Measurements from ENCODE around the gene SNRPA.
"Not testable (repeated sequence)": the region's sequence is repeated elsewhere in the genome, so short reads cannot be mapped to it uniquely, and the experiment has no call there.

SNRPA gene

GRCh38 chr19:40763526-40763925 lies 12.5 kb downstream of the SNRPA start:
- Histone ChIP-seq H3K36me3 (ENCODE audit: insufficient read depth, low read length) (peaks cover 10% of the 10 kb centered on the region; the same call in 1 of the 2 replicates), H3K79me2 (ENCODE audit: control insufficient read depth, insufficient read depth, low read length, unreplicated experiment) (no peaks in the 10 kb centered on the region), H2AFZ (ENCODE audit: low read length, unreplicated experiment) (no peak overlapping the region), H3K4me3 (ENCODE audit: low read depth, low read length) (no peak overlapping the region), H3K4me1 (ENCODE audit: control insufficient read depth, insufficient read depth, low read length, unreplicated experiment) (no peaks in the 10 kb centered on the region), H3K27me3 (ENCODE audit: insufficient read depth, low read length) (no peaks in the 10 kb centered on the region), H3K27ac (ENCODE audit: low read depth, low read length) (no peak overlapping the region)

GRCh38 chr19:40763963-40764362 lies 13.0 kb downstream of the SNRPA start:
- no peaks in the 10 kb centered on the region for H3K4me1 ChIP-seq (ENCODE audit: control insufficient read depth, insufficient read depth, low read length, unreplicated experiment)
- no peak overlapping the region for H3K27ac ChIP-seq (ENCODE audit: low read depth, low read length)
- no peaks in the 10 kb centered on the region for H3K79me2 ChIP-seq (ENCODE audit: control insufficient read depth, insufficient read depth, low read length, unreplicated experiment)
- H3K4me3 ChIP-seq (ENCODE audit: low read depth, low read length): no peak overlapping the region
- H3K27me3 ChIP-seq (ENCODE audit: insufficient read depth, low read length): no peaks in the 10 kb centered on the region
- no peak overlapping the region for H2AFZ ChIP-seq (ENCODE audit: low read length, unreplicated experiment)
- peaks cover 10% of the 10 kb centered on the region; the same call in 1 of the 2 replicates for H3K36me3 ChIP-seq (ENCODE audit: insufficient read depth, low read length)

GRCh38 chr19:40766385-40766784 lies 15.4 kb downstream of the SNRPA start:
- not testable (repeated sequence) for H2AFZ ChIP-seq (ENCODE audit: low read length, unreplicated experiment); H3K27me3 ChIP-seq (ENCODE audit: insufficient read depth, low read length); H3K27ac ChIP-seq (ENCODE audit: low read depth, low read length); H3K4me3 ChIP-seq (ENCODE audit: low read depth, low read length); H3K4me1 ChIP-seq (ENCODE audit: control insufficient read depth, insufficient read depth, low read length, unreplicated experiment); H3K79me2 ChIP-seq (ENCODE audit: control insufficient read depth, insufficient read depth, low read length, unreplicated experiment); H3K36me3 ChIP-seq (ENCODE audit: insufficient read depth, low read length)

- Histone ChIP-seq H3K27me3 (ENCODE audit: insufficient read depth, low read length) (no peaks in the 10 kb centered on the region), H3K4me3 (ENCODE audit: low read depth, low read length) (no peak overlapping the region), H2AFZ (ENCODE audit: low read length, unreplicated experiment) (no peak overlapping the region), H3K27ac (ENCODE audit: low read depth, low read length) (no peak overlapping the region), H3K4me1 (ENCODE audit: control insufficient read depth, insufficient read depth, low read length, unreplicated experiment) (no peaks in the 10 kb centered on the region), H3K36me3 (ENCODE audit: insufficient read depth, low read length) (0 out of 2 replicates have a peak, but pooled peaks cover 1% of the 10 kb centered on the region), H3K79me2 (ENCODE audit: control insufficient read depth, insufficient read depth, low read length, unreplicated experiment) (no peaks in the 10 kb centered on the region)
These were observed 17.9 kb downstream of the SNRPA start for GRCh38 chr19:40768869-40769268.

- H2AFZ ChIP-seq (ENCODE audit: low read length, unreplicated experiment); H3K4me3 ChIP-seq (ENCODE audit: low read depth, low read length); H3K79me2 ChIP-seq (ENCODE audit: control insufficient read depth, insufficient read depth, low read length, unreplicated experiment); H3K27me3 ChIP-seq (ENCODE audit: insufficient read depth, low read length); H3K36me3 ChIP-seq (ENCODE audit: insufficient read depth, low read length); H3K27ac ChIP-seq (ENCODE audit: low read depth, low read length); H3K4me1 ChIP-seq (ENCODE audit: control insufficient read depth, insufficient read depth, low read length, unreplicated experiment): not testable (repeated sequence)
These were observed 20.3 kb downstream of the SNRPA start for GRCh38 chr19:40771101-40771862.

- no peak within 1 kb of the TSS for H3K4me3 ChIP-seq (ENCODE audit: low read depth, low read length)
- H2AFZ ChIP-seq (ENCODE audit: low read length, unreplicated experiment): no peak within 1 kb of the TSS
- no peaks in the 10 kb centered on the region for H3K27me3 ChIP-seq (ENCODE audit: insufficient read depth, low read length)
- no peaks in the 10 kb centered on the region for H3K79me2 ChIP-seq (ENCODE audit: control insufficient read depth, insufficient read depth, low read length, unreplicated experiment)
- peaks cover 7% of the 10 kb centered on the region for H3K4me1 ChIP-seq (ENCODE audit: control insufficient read depth, insufficient read depth, low read length, unreplicated experiment)
- H3K27ac ChIP-seq (ENCODE audit: low read depth, low read length): no peak within 1 kb of the TSS
- H3K36me3 ChIP-seq (ENCODE audit: insufficient read depth, low read length): no peaks in the 10 kb centered on the region
These were observed 24.1 kb downstream of the SNRPA start, which contains the start of gene MIA for GRCh38 chr19:40774916-40775631. Gene MIA, plus strand, starts transcription at chr19:40775521. Its CDS starts 22 bp downstream, at chr19:40775543.

GRCh38 chr19:40775632-40776022 lies 24.6 kb downstream of the SNRPA start:
- H2AFZ ChIP-seq (ENCODE audit: low read length, unreplicated experiment): no peak overlapping the region
- no peak overlapping the region for H3K4me3 ChIP-seq (ENCODE audit: low read depth, low read length)
- no peaks in the 10 kb centered on the region for H3K27me3 ChIP-seq (ENCODE audit: insufficient read depth, low read length)
- H3K4me1 ChIP-seq (ENCODE audit: control insufficient read depth, insufficient read depth, low read length, unreplicated experiment): peaks cover 7% of the 10 kb centered on the region
- H3K36me3 ChIP-seq (ENCODE audit: insufficient read depth, low read length): no peaks in the 10 kb centered on the region
- H3K79me2 ChIP-seq (ENCODE audit: control insufficient read depth, insufficient read depth, low read length, unreplicated experiment): no peaks in the 10 kb centered on the region
- H3K27ac ChIP-seq (ENCODE audit: low read depth, low read length): no peak overlapping the region

GRCh38 chr19:40776364-40776763 lies 25.4 kb downstream of the SNRPA start:
- H3K79me2 ChIP-seq (ENCODE audit: control insufficient read depth, insufficient read depth, low read length, unreplicated experiment): no peaks in the 10 kb centered on the region
- no peak overlapping the region for H3K4me3 ChIP-seq (ENCODE audit: low read depth, low read length)
- no peaks in the 10 kb centered on the region for H3K27me3 ChIP-seq (ENCODE audit: insufficient read depth, low read length)
- no peak overlapping the region for H2AFZ ChIP-seq (ENCODE audit: low read length, unreplicated experiment)
- H3K36me3 ChIP-seq (ENCODE audit: insufficient read depth, low read length): no peaks in the 10 kb centered on the region
- H3K27ac ChIP-seq (ENCODE audit: low read depth, low read length): no peak overlapping the region
- peaks cover 7% of the 10 kb centered on the region for H3K4me1 ChIP-seq (ENCODE audit: control insufficient read depth, insufficient read depth, low read length, unreplicated experiment)

GRCh38 chr19:40776932-40777644 lies 26.1 kb downstream of the SNRPA start:
- no peaks in the 10 kb centered on the region for H3K36me3 ChIP-seq (ENCODE audit: insufficient read depth, low read length)
- no peaks in the 10 kb centered on the region for H3K79me2 ChIP-seq (ENCODE audit: control insufficient read depth, insufficient read depth, low read length, unreplicated experiment)
- peaks cover 7% of the 10 kb centered on the region for H3K4me1 ChIP-seq (ENCODE audit: control insufficient read depth, insufficient read depth, low read length, unreplicated experiment)
- H3K27me3 ChIP-seq (ENCODE audit: insufficient read depth, low read length): no peaks in the 10 kb centered on the region
- peak overlapping the region; percentile 93 for H3K4me3 ChIP-seq (ENCODE audit: low read depth, low read length)
- peak overlapping the region; percentile 38 for H2AFZ ChIP-seq (ENCODE audit: low read length, unreplicated experiment)
- H3K27ac ChIP-seq (ENCODE audit: low read depth, low read length): peak overlapping the region; percentile 93

GRCh38 chr19:40777645-40777936 lies 26.6 kb downstream of the SNRPA start:
- Histone ChIP-seq H3K27me3 (ENCODE audit: insufficient read depth, low read length) (no peaks in the 10 kb centered on the region), H3K27ac (ENCODE audit: low read depth, low read length) (peak overlapping the region; percentile 93), H2AFZ (ENCODE audit: low read length, unreplicated experiment) (peak overlapping the region; percentile 92), H3K4me3 (ENCODE audit: low read depth, low read length) (peak overlapping the region; percentile 93), H3K4me1 (ENCODE audit: control insufficient read depth, insufficient read depth, low read length, unreplicated experiment) (peaks cover 7% of the 10 kb centered on the region), H3K36me3 (ENCODE audit: insufficient read depth, low read length) (no peaks in the 10 kb centered on the region), H3K79me2 (ENCODE audit: control insufficient read depth, insufficient read depth, low read length, unreplicated experiment) (no peaks in the 10 kb centered on the region)
